Suppressor macrophage treated with lipopolysaccharide for 4 hours (primary cell): ENCODE measurements around the gene C1QTNF2.

ENCODE experiments used
- DNase-seq: peaks from one replicate; pipeline ENCODE4 v3.0.0-alpha.2; 2020

Gene C1QTNF2, protein sequence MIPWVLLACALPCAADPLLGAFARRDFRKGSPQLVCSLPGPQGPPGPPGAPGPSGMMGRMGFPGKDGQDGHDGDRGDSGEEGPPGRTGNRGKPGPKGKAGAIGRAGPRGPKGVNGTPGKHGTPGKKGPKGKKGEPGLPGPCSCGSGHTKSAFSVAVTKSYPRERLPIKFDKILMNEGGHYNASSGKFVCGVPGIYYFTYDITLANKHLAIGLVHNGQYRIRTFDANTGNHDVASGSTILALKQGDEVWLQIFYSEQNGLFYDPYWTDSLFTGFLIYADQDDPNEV

GRCh38 chr5:160369990-160370712, at the start of gene C1QTNF2:
TSS of gene C1QTNF2 (minus strand) at chr5:160370626. CDS start at chr5:160355011, 15,615 bp downstream.
- DNase-seq = peak; percentile 21

DNA sequence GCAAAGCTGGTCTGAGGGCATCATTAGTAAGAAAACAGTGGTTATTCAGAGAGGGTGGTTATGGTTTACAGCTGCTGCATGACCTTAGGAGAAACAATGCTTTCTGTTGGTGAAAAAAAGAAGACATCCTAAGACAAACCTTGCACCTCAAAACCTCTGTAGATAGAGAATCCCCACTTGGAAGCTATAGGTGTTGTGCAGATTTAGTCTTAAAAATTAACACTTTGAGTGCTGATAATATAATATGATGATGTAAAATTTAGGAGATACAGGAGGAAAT, 49.8 kb upstream of the C1QTNF2 start:
- no peak for DNase-seq

- peak; percentile 51 for DNase-seq
Observed at GRCh38 chr5:160419458-160420330, 49.3 kb upstream of the C1QTNF2 start.

- peak; percentile 98 for DNase-seq
Observed at GRCh38 chr5:160418561-160419457, 48.4 kb upstream of the C1QTNF2 start, which contains the start of gene SLU7. TSS of gene SLU7 (minus strand) at chr5:160419081. CDS start at chr5:160415294, 3,787 bp downstream.

GRCh38 chr5:160399402-160400353, 29.3 kb upstream of the C1QTNF2 start, which contains the start of gene FAM200C:
TSS of gene FAM200C (minus strand) at chr5:160400054. CDS start at chr5:160395490, 4,564 bp downstream.
- DNase-seq = peak; percentile 95

DNA sequence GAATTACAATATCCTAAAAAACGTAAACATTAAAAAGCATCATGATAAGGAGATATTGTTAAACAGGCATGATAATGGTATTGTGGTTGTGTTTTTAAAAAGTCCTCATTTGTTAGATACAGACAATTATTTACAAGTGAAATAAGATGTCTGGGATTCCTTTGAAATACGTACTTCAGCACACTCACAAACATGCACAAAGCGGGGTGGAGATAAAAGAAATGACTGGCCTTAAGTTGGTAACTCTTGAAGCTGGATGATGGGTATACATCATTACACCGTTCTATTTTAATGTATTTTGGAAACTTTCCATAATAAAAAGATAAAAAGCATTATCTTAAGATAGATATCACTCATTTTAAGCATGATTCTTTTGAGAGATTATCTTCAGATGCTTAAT, 28.4 kb upstream of the C1QTNF2 start:
- DNase-seq = no peak

- no peak for DNase-seq
Observed at GRCh38 chr5:160397492-160397891, 27.1 kb upstream of the C1QTNF2 start.

- no peak for DNase-seq
Observed at GRCh38 chr5:160395111-160395510, 24.7 kb upstream of the C1QTNF2 start.

DNA sequence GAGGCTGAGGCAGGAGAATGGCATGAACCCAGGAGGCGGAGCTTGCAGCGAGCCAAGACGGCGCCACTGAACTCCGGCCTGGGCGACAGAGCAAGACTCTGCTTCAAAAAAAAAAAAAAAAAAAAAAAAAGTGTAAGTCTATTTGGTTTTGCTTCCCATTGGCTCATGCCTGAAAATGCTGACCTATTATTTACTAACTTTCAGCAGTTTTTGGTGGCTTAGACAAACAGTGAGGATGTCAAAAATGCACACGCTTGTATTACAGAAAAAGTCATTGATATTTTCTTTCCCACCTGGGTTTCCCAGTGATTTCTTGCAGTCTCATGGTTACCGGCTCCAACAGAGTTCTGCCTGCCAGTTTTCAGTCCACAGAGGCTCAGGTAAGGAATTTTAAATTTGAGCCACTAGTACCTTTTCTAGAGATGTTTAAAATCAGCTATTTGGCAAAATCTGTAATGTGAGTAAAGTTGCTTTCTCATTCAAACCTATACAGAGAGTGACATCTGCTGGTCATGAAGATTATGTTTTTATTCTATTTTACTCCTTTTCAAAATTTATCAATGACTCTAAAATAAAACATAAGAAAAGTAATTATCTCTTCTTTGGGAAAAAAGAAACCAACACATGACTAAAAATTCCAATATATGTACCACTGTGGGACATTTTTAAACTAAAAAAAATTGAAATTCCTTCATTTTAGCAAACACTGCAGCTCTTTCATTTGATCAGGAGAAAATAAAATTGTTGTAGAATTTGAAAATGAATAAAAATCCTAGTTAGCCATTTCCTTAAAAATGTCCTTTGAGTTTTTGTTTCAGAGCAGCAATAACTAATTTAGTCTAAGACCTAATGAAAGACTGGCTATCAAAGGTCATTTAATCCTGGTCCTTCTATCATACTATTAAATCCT, 20.6 kb upstream of the C1QTNF2 start:
- DNase-seq = peak; percentile 48

GRCh38 chr5:160387445-160387844, 17.0 kb upstream of the C1QTNF2 start:
- no peak for DNase-seq

DNA sequence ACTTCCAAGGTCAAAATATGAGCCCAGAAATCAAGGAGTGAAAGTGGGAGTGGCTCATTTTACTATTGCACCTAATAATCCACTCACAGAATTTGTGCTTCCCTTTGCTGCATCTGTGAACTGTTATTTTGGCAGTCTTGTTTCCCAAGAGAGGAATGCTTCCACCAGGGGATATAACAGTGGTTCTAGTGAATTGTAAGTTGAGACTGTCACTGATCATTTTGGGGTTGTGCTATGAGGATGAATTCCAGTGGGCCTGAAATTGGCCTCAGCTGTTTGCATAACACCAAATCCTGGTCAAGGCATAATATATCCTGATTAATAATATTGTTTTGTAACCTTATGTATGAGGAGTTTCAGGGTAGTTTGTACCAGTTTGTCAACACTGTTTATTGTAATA, 15.1 kb upstream of the C1QTNF2 start:
- DNase-seq = no peak

DNA sequence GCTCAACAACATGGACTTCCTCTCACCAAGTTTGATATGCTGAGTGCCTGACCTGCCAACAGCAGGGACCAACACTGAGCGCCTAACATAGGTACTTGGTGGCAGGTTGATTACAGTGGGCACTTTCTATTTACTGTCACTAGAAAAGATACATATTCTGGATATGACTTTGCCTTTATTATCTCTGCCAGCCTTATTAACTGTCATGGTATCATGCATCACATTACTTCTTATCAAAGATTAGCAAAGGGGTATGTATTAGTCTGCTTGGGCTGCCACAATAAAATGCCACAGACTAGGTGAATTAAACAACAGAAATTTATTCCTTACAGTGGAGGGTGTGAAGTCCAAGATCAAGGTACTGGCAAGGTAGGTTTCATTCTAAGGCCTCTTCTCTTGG, 14.3 kb upstream of the C1QTNF2 start:
- no peak for DNase-seq

DNA sequence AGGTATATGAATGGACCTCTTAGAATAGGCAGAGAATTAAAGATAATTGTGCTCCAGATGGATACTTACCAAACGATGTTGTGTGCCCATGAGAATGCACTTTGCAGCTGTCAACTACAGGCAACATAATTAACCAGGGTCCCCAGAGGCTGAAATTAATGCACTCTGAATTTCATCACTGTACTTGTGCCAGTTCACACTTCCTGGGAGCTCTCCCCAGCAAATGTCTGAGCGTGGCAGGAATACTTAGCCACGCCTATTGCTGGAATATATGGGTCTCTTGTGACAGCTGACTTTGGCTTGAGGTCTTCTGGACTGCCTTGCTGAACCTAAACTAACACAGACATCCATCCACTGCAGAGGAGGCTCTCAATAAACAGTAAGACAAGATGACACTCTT, 11.9 kb upstream of the C1QTNF2 start:
- no peak for DNase-seq

DNA sequence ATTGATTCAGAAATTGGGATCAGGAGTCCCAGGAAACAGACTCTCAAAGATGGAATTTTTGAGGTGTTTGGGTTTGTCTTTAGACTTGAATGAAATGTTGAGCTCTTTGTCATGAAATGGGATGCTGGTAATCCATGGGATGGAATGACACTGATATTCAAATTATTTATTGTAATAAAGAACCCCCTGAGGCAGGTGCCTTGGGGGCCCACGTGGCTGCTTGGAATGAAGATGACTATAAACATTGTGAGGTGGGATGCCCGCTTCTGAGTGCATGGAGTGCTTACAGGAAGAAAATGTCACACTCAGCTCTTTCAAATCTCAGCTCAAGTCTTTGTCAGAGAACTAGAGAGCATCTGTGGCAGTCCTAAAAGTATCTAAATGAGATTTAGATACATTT, 9.6 kb upstream of the C1QTNF2 start:
- DNase-seq = no peak

DNA sequence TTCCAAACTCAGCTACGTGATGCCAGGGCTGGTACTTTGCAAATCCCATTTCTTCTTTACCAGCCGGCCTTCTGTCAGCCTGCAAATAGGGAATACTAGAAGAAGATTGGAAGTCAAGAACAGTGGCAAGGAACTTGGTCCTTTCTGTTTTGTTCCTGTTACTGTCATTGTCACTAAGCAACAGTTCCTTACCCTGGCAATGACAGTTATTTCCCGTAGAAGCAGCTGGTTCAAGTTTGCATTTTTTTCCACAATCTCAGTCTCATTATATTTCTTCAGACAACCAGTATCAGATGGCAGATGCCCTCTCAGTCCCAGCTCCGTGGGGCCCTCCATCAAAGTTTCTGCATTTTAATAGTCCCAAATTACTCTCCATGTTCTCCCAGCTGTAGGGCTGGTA, 9.1 kb upstream of the C1QTNF2 start:
- no peak for DNase-seq

DNA sequence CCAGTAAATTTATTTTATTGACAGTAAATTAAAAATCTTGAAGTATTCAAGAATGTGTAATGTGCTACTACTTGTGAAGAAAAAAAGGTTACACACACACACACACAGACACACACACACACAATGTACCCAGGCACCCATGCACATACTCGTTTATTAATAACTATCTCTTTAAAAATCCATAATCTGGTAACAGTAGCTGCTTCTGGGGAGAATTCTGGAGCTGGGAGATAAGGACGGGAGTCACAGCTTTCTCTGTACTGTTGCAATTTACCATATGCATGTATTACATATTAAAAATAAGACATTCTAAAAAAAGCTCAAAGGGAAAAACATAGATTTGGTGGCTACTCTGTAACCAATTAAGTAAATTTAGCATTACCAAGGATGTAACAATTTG, 7.9 kb upstream of the C1QTNF2 start:
- DNase-seq = no peak

DNA sequence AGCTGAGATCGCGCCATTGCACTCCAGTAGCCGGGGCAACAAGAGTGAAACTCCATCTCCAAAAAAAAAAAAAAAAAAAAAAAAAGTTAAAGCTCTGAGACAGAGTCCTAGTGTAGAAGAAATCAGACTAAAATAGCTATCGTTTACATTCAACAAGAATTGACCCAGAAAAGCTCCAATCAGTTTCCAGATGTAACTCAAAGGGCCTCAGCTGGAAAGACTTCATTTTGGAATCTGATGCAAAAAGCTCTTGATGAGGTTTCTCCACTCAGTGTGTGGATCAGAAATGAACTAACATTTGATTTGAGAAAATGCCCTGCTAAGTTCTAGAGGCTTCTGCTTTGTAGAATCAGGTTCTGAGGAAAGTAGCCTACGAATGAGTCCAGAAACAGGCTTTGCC, 7.2 kb upstream of the C1QTNF2 start:
- no peak for DNase-seq

DNA sequence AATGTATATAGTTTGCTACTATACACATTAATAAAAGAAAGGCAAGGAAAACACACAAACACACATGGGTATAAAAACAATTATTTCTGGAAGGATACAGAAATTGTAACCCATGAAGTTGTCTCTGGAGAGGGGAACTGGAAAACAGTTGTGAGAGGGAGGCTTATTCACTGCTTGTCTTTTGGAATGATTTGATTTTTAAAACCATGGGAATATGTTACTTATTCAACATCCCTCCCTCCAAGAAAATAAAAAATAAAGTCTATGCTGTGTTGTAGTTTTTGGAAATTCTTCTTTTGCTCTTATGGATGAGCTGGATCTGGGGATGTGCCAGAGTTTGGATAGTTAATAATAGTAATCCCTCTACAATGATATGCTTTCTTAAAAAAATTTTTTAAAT, 6.0 kb upstream of the C1QTNF2 start:
- DNase-seq = no peak

- DNase-seq = no peak
Observed at GRCh38 chr5:160375701-160376100, 5.3 kb upstream of the C1QTNF2 start.

DNA sequence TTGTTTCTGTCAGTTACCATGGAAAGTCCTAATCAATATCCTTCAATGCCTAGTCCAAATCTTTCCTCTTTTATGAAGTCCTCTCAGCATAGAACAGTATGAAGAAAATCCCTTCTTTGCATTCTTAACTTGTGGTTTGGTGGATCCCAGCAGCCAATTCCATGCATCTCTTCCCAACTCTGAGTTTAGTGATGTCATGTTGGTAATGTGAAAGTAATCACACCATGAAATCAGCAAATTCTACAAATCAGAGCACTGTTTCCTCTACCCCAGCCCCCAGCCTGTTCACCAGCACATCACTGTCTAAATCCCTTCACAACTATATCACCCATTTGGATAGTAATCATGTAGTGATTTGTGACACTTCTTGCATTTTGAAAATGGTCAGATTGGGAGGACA, 4.7 kb upstream of the C1QTNF2 start:
- no peak for DNase-seq
